K562 (cell line): Measurements from ENCODE around the gene ZNF343. TPM values are rescaled to one million over a fixed set of nuclear protein-coding genes. Genes with fewer than 3 reads are reported as not detected.

ENCODE experiments used
- ATAC-seq: fragments of 200-7000 bp; cut with Tn5 transposase; 3 replicates; pipeline ENCODE4 v1.9.1; 2020; ENCODE audit warnings: moderate library complexity
- BruUV-seq: library from RNA; stranded (reverse); fragments of 400-500 nt; replicated peaks from 2 replicates; lab custom pipeline; 2021; lab: Mats Ljungman, UMichigan
- CTCF ChIA-PET: fragments of 300-600 bp; formaldehyde crosslinking; extraction: SDS; loops from one replicate; lab custom pipeline; 2021; ENCODE audit warnings: low intra/inter-chr PET ratio; lab: Yijun Ruan, JAX
- POLR2A ChIA-PET: fragments of 300-600, 350-650 bp; sonication (Branson Sonifier 250); formaldehyde crosslinking; extraction: SDS; loops from one replicate; lab custom pipeline; 2021; ENCODE audit warnings: antibody characterized with exemption, inconsistent platforms; lab: Yijun Ruan, JAX
- DNase-seq, 4 experiments: peaks; one replicate each; pipeline versions ENCODE4 v3.0.0 to v3.0.0-alpha.2; 2011 to 2018; ENCODE audit warnings: low spot score in 3 of 4, mixed read lengths in 3 of 4; ENCODE audit errors: extremely low read depth in 1 of 4
- FAIRE-seq: peaks from 2 replicates; lab custom pipeline; 2011; peaks lifted over from hg19 to GRCh38; lab: Jason Lieb, UNC
- H2AFZ ChIP-seq: 2 replicates; pipeline ENCODE4 v1.6.0; 2011; ENCODE audit warnings: low read depth, low read length, control low read depth, inconsistent platforms
- H3K27ac ChIP-seq: fragments of 200-600 bp; 3 replicates; pipeline ENCODE4 v1.8.0; 2011; ENCODE audit warnings: low read depth, mild to moderate bottlenecking, control low read depth, inconsistent platforms, low read length, moderate library complexity, mixed read lengths; ENCODE audit errors: extremely low read depth
- H3K27me3 ChIP-seq, 2 experiments: fragments of 300-600 bp in 1 of 2; 2 replicates in 1 of 2; 3 replicates in 1 of 2; pipeline versions ENCODE4 v1.6.0 to v1.8.0; 2011; ENCODE audit warnings: inconsistent platforms in 2 of 2, low read length in 2 of 2, mild to moderate bottlenecking in 1 of 2, mixed read lengths in 1 of 2, moderate library complexity in 1 of 2; ENCODE audit not compliant: control insufficient read depth in 2 of 2, insufficient read depth in 2 of 2
- H3K36me3 ChIP-seq: fragments of 300-600 bp; 3 replicates; pipeline ENCODE4 v1.8.0; 2011; ENCODE audit warnings: mild to moderate bottlenecking, low read length, inconsistent platforms; ENCODE audit not compliant: control insufficient read depth, insufficient read depth
- H3K4me1 ChIP-seq, 2 experiments: fragments of 200-600 bp in 1 of 2; replicated peaks in 1 of 2; 2 replicates in 1 of 2; 3 replicates in 1 of 2; pipeline versions ENCODE4 v1.5.1 to v1.8.0; 2011; ENCODE audit warnings: inconsistent platforms in 2 of 2, low read length in 2 of 2, mild to moderate bottlenecking in 1 of 2, mixed read lengths in 1 of 2, moderate library complexity in 1 of 2; ENCODE audit not compliant: control insufficient read depth in 2 of 2, insufficient read depth in 2 of 2
- H3K4me2 ChIP-seq: 2 replicates; pipeline ENCODE4 v1.6.1; 2011; ENCODE audit warnings: low read length, control low read depth, inconsistent platforms, mixed read lengths; ENCODE audit not compliant: insufficient read depth
- H3K4me3 ChIP-seq: fragments of 200-600 bp; sonication (generic), shearing (Covaris generic); 2 replicates; pipeline ENCODE4 v1.5.1; 2016; ENCODE audit warnings: control low read depth, inconsistent platforms
- H3K79me2 ChIP-seq: fragments of 200-600 bp; 3 replicates; pipeline ENCODE4 v1.8.0; 2011; ENCODE audit warnings: low read length, inconsistent platforms; ENCODE audit not compliant: control insufficient read depth, insufficient read depth
- H3K9ac ChIP-seq, 2 experiments: 2 replicates each; pipeline versions ENCODE4 v1.6.0 to v1.6.1; 2011; ENCODE audit warnings: low read depth in 2 of 2, low read length in 2 of 2, control low read depth in 1 of 2, inconsistent platforms in 1 of 2, mild to moderate bottlenecking in 1 of 2, mixed read lengths in 1 of 2; ENCODE audit not compliant: insufficient read depth in 1 of 2
- H3K9me1 ChIP-seq: one replicate; pipeline ENCODE4 v1.6.0; 2011; ENCODE audit warnings: inconsistent platforms, mild to moderate bottlenecking, low read length, moderate library complexity; ENCODE audit not compliant: control insufficient read depth, insufficient read depth
- H3K9me3 ChIP-seq: replicated peaks from 2 replicates; pipeline ENCODE4 v1.5.1; 2011; ENCODE audit warnings: low read depth, low read length, inconsistent platforms; ENCODE audit not compliant: control insufficient read depth, insufficient read depth
- H4K20me1 ChIP-seq: replicated peaks from 2 replicates; pipeline ENCODE4 v1.6.1; 2011; ENCODE audit warnings: low read length, inconsistent platforms, mixed read lengths; ENCODE audit not compliant: control insufficient read depth, insufficient read depth
- CSDE1 ChIP-seq, 2 experiments: fragments of 450-650 bp; IDR thresholded peaks; 2 replicates each; pipeline ENCODE4 v1.6.1; 2016; ENCODE audit warnings: mild to moderate bottlenecking in 1 of 2
- GMEB1 ChIP-seq: fragments of 250-450 bp; sonication (Bioruptor Pico); IDR thresholded peaks from 2 replicates; pipeline ENCODE4 v1.4.0; 2020; ENCODE audit warnings: mild to moderate bottlenecking
- KLF6 ChIP-seq: fragments of 250-450 bp; sonication (Bioruptor Pico); IDR thresholded peaks from 2 replicates; pipeline ENCODE4 v1.4.0; 2020; ENCODE audit warnings: mild to moderate bottlenecking, moderate library complexity, borderline replicate concordance
- PHF21A ChIP-seq: fragments of 450-650 bp; IDR thresholded peaks from 2 replicates; pipeline ENCODE4 v1.6.1; 2017; ENCODE audit warnings: low read depth, borderline replicate concordance
- RB1 ChIP-seq: fragments of 450-650 bp; IDR thresholded peaks from 2 replicates; pipeline ENCODE4 v1.6.1; 2017; ENCODE audit warnings: low read depth, mild to moderate bottlenecking
- RBM34 ChIP-seq: fragments of 200-400 bp; formaldehyde crosslinking; IDR thresholded peaks from 2 replicates; pipeline ENCODE4 v1.6.1; 2018; ENCODE audit warnings: low read length, borderline replicate concordance; ENCODE audit not compliant: insufficient read depth
- TAF9B ChIP-seq: fragments of 450-650 bp; IDR thresholded peaks from 2 replicates; pipeline ENCODE4 v1.6.1; 2018; ENCODE audit warnings: mild to moderate bottlenecking; ENCODE audit not compliant: partially characterized antibody
- TCF7L2 ChIP-seq: fragments of 150-350 bp; IDR thresholded peaks from 2 replicates; pipeline ENCODE4 v1.6.1; 2016; ENCODE audit warnings: low read depth, mild to moderate bottlenecking, low read length, moderate library complexity
- ZNF12 ChIP-seq: sonication (generic); formaldehyde crosslinking; IDR thresholded peaks from 2 replicates; pipeline ENCODE4 v1.4.0; 2020; ENCODE audit warnings: mild to moderate bottlenecking, missing genetic modification reagents
- ZNF197 ChIP-seq: fragments of 200-800 bp; sonication (Bioruptor generic); IDR thresholded peaks from 2 replicates; pipeline ENCODE4 v1.6.1; 2016; ENCODE audit warnings: low read depth, missing genetic modification characterization, missing compliant biosample characterization
- ZNF644 ChIP-seq: fragments of 200-800 bp; sonication (Bioruptor generic); IDR thresholded peaks from 2 replicates; pipeline ENCODE4 v1.6.1; 2016; ENCODE audit warnings: low read depth, missing genetic modification characterization, missing compliant biosample characterization
- WGBS: fragments of 100-300 bp; shearing (Covaris generic); methylation state at CpG from one replicate; pipeline ENCODE4 v1.1.6; 2016; ENCODE audit warnings: low coverage, mixed read lengths; ENCODE audit not compliant: insufficient coverage; ENCODE audit errors: missing lambda C conversion rate; 5-methylcytosine and 5-hydroxymethylcytosine counted together
- in situ Hi-C: fragments of 300-500 bp; cut with MboI; formaldehyde crosslinking; loops from 4 replicates; pipeline ENCODE4 v1.15.0; 2018; ENCODE audit warnings: inconsistent platforms, mixed read lengths
- intact Hi-C: fragments of 100-400 bp; cut with micrococcal nuclease; formaldehyde crosslinking; loops from 2 replicates; pipeline ENCODE4 v1.14.2; 2022
- polyA plus RNA-seq, 8 experiments: library from polyadenylated mRNA; depleted of rRNA in 4 of 8; stranded (reverse) in 5 of 8; unstranded in 3 of 8; fragments of >200 nt; fragmentation: Nextera tagmentation in 2 of 8; fragmentation: Illumina TruSeq in 1 of 8; extraction: Ambion mirVana in 2 of 8; extraction: Trizol in 1 of 8; gene quantifications; 2 replicates each; pipeline versions ENCODE4 v1.2.1 to v1.2.3, GENCODE V29; 2011 to 2014; ENCODE audit warnings: inconsistent platforms in 1 of 8, missing spikeins in 1 of 8
- total RNA-seq, 7 experiments: library from RNA; depleted of rRNA in 6 of 7; stranded (reverse); fragments of >200 nt in 6 of 7; fragmentation: Illumina TruSeq in 2 of 7; extraction: Trizol in 2 of 7; gene quantifications; 2 replicates each; pipeline versions ENCODE4 v1.2.1 to v1.2.3, GENCODE V29; 2011 to 2021; ENCODE audit warnings: low replicate concordance in 1 of 7

Gene ZNF343
- total and polyA plus RNA-seq, 9 of the 15 experiments (the other 6 are each of a cell fraction or from before 2014, with no cell fraction given): 1.4 to 9.8 (median 6.4) TPM

- H3K4me2 ChIP-seq: no peak overlapping the region
- no peaks in the 10 kb centered on the region for H3K27me3 ChIP-seq
- no peaks in the 10 kb centered on the region for H3K79me2 ChIP-seq
- CTCF ChIA-PET: no interaction called here
- POLR2A ChIA-PET: no interaction called here
- no TSS peak for BruUV-seq
- FAIRE-seq (no peak), DNase-seq (no peak), ATAC-seq (no peak)
- H3K36me3 ChIP-seq: peaks cover 54% of the 10 kb centered on the region
- H3K9me1 ChIP-seq: no peaks in the 10 kb centered on the region
- no peaks in the 10 kb centered on the region for H3K9me3 ChIP-seq
- H3K9ac ChIP-seq: no peak overlapping the region
- no peak overlapping the region for H3K4me3 ChIP-seq
- 83% methylated on average over 6 of the region's 12 CpGs for WGBS
- H2AFZ ChIP-seq: no peak overlapping the region
- in situ Hi-C loops: no loop called here
- H3K27ac ChIP-seq: no peak overlapping the region
- peaks cover 0 to 2% of the 10 kb centered on the region in 2 experiments; a peak in 1 of 5 replicates for H3K4me1 ChIP-seq
- intact Hi-C loops: no loop called here
- no peak for TF ChIP-seq KLF6 (CRISPR knock-in tag)
- TF ChIP-seq PHF21A: no peak
- TF ChIP-seq TAF9B: no peak
- TF ChIP-seq RBM34: no peak
- TF ChIP-seq, all 486 proteins: peak for 0
- no peaks in the 10 kb centered on the region for H4K20me1 ChIP-seq
Observed at GRCh38 chr20:2483504-2483903, 25.2 kb downstream of the ZNF343 start.

- intact Hi-C loops: no loop called here
- BruUV-seq: no TSS peak
Observed at GRCh38 chr20:2480381-2480780, 28.3 kb downstream of the ZNF343 start.

More at GRCh38 chr20:2480381-2480780, 28.3 kb downstream of the ZNF343 start:
- Histone ChIP-seq H4K20me1 (no peaks in the 10 kb centered on the region), H3K27me3 (no peaks in the 10 kb centered on the region), H3K36me3 (peaks cover 28% of the 10 kb centered on the region), H3K9me3 (no peaks in the 10 kb centered on the region), H2AFZ (no peak overlapping the region), H3K27ac (no peak overlapping the region), H3K4me2 (no peak overlapping the region), H3K4me1 (peaks cover 0 to 2% of the 10 kb centered on the region in 2 experiments; a peak in 1 of 5 replicates), H3K4me3 (no peak overlapping the region), H3K9me1 (no peaks in the 10 kb centered on the region), H3K9ac (no peak overlapping the region), H3K79me2 (no peaks in the 10 kb centered on the region)
- ATAC-seq (no peak), FAIRE-seq (no peak), DNase-seq (no peak)
- CTCF ChIA-PET: no interaction called here
- TF ChIP-seq ZNF197 (CRISPR knock-in tag) (no peak), TCF7L2 (no peak), ZNF644 (no peak), ZNF12 (CRISPR knock-in tag) (no peak), RB1 (no peak), CSDE1 (IDR thresholded peaks at IDR 0.05) (no peak), GMEB1 (CRISPR knock-in tag) (no peak)
- POLR2A ChIA-PET: no interaction called here
- WGBS: 100% methylated on average over 2 of the region's 2 CpGs
- in situ Hi-C loops: no loop called here
